A549 (cell line): ENCODE data around the gene DNMT3A. TPM values are rescaled to one million over a fixed set of nuclear protein-coding genes. Genes with fewer than 3 reads are reported as not detected.

Experiments
- ATAC-seq, 2 experiments: fragments of 200-7000 bp in 1 of 2; fragments of >200 bp in 1 of 2; cut with Nextera tagmentation in 1 of 2; cut with Tn5 transposase in 1 of 2; 3 replicates each; pipeline versions ENCODE4 v1.8.0 to v1.9.1; 2018 to 2020; ENCODE audit warnings: mild to moderate bottlenecking in 1 of 2, moderate library complexity in 1 of 2
- CTCF ChIA-PET: fragments of 300-600 bp; sonication (Branson Sonifier 250); formaldehyde crosslinking; extraction: SDS; loops from one replicate; lab custom pipeline; 2021; ENCODE audit warnings: antibody characterized with exemption, inconsistent platforms; lab: Yijun Ruan, JAX
- POLR2A ChIA-PET: fragments of 350-600 bp; formaldehyde crosslinking; extraction: SDS; loops from one replicate; lab custom pipeline; 2021; ENCODE audit warnings: antibody characterized with exemption, inconsistent platforms; lab: Yijun Ruan, JAX
- DNase-seq, 2 experiments: peaks; one replicate each; pipeline versions ENCODE4 v3.0.0 to v3.0.0-alpha.2; 2011 to 2016; ENCODE audit warnings: low read depth in 1 of 2, low spot score in 1 of 2
- FAIRE-seq: peaks from 2 replicates; lab custom pipeline; 2011; peaks lifted over from hg19 to GRCh38; lab: Jason Lieb, UNC
- H3K27ac ChIP-seq, 2 experiments: fragments of >200 bp; sonication (Bioruptor Twin); formaldehyde crosslinking; 3 replicates each; pipeline ENCODE4 v1.5.1; 2016 to 2017
- H3K4me1 ChIP-seq: fragments of >200 bp; sonication (Bioruptor Twin); formaldehyde crosslinking; 3 replicates; pipeline ENCODE4 v1.6.1; 2016
- H3K4me2 ChIP-seq: fragments of >200 bp; sonication (Bioruptor Twin); formaldehyde crosslinking; 3 replicates; pipeline ENCODE4 v1.6.1; 2016
- H3K4me3 ChIP-seq: fragments of >200 bp; sonication (Bioruptor Twin); formaldehyde crosslinking; 3 replicates; pipeline ENCODE4 v1.5.1; 2016
- H3K9me3 ChIP-seq: fragments of >200 bp; sonication (Bioruptor Twin); formaldehyde crosslinking; 3 replicates; pipeline ENCODE4 v1.6.1; 2016
- BHLHE40 ChIP-seq: IDR thresholded peaks from 2 replicates; pipeline ENCODE4 v1.6.1; 2012; ENCODE audit warnings: low read depth, low read length, inconsistent platforms
- CBX2 ChIP-seq: fragments of 200-600 bp; sonication (generic); IDR thresholded peaks from 2 replicates; pipeline ENCODE4 v1.6.1; 2016; ENCODE audit warnings: low read depth, mild to moderate bottlenecking, borderline replicate concordance
- CHD2 ChIP-seq: fragments of 150-350 bp; IDR thresholded peaks from 2 replicates; pipeline ENCODE4 v1.6.1; 2014; ENCODE audit warnings: low read length; ENCODE audit not compliant: partially characterized antibody
- CHD4 ChIP-seq: fragments of 200-600 bp; sonication (generic); IDR thresholded peaks from 2 replicates; pipeline ENCODE4 v1.6.1; 2016; ENCODE audit warnings: antibody characterized with exemption, mild to moderate bottlenecking, borderline replicate concordance
- EP300 ChIP-seq, 2 experiments: fragments of >200 bp; sonication (Bioruptor Twin); formaldehyde crosslinking; IDR thresholded peaks; 2 replicates in 1 of 2; 3 replicates in 1 of 2; pipeline ENCODE4 v1.6.1; 2016 to 2017
- GATA3 ChIP-seq: IDR thresholded peaks from 2 replicates; pipeline ENCODE4 v1.6.1; 2012; ENCODE audit warnings: borderline replicate concordance
- KDM1A ChIP-seq: fragments of 200-600 bp; sonication (generic); IDR thresholded peaks from 2 replicates; pipeline ENCODE4 v1.6.1; 2016; ENCODE audit warnings: low read depth, mild to moderate bottlenecking
- KDM5A ChIP-seq: fragments of 200-600 bp; sonication (generic); IDR thresholded peaks from 2 replicates; pipeline ENCODE4 v1.6.1; 2016; ENCODE audit warnings: antibody characterized with exemption, mild to moderate bottlenecking
- NPAS2 ChIP-seq: fragments of 250-450 bp; sonication (Bioruptor Pico); IDR thresholded peaks from 2 replicates; pipeline ENCODE4 v1.8.0; 2022; ENCODE audit warnings: mild to moderate bottlenecking, moderate library complexity, borderline replicate concordance
- POLR2AphosphoS2 ChIP-seq: conservative IDR thresholded peaks from 2 replicates; pipeline ENCODE4 v1.6.1; 2012; ENCODE audit warnings: low read length, improper control_type of control experiment, inconsistent platforms
- RAD21 ChIP-seq, 2 experiments: fragments of >200 bp in 1 of 2; sonication (Bioruptor Twin) in 1 of 2; formaldehyde crosslinking in 1 of 2; IDR thresholded peaks in 1 of 2; conservative IDR thresholded peaks in 1 of 2; 2 replicates in 1 of 2; 3 replicates in 1 of 2; pipeline ENCODE4 v1.6.1; 2012 to 2018; ENCODE audit warnings: inconsistent platforms in 1 of 2
- RCOR1 ChIP-seq: fragments of 150-350 bp; IDR thresholded peaks from 2 replicates; pipeline ENCODE4 v1.6.1; 2014; ENCODE audit warnings: antibody characterized with exemption, low read length, low read depth
- RFX5 ChIP-seq: fragments of 450-650 bp; IDR thresholded peaks from 2 replicates; pipeline ENCODE4 v1.7.1; 2014; ENCODE audit warnings: antibody characterized with exemption, mild to moderate bottlenecking, moderate library complexity
- RNF2 ChIP-seq: fragments of 200-600 bp; sonication (generic); IDR thresholded peaks from 2 replicates; pipeline ENCODE4 v1.6.1; 2016; ENCODE audit warnings: low read depth, mild to moderate bottlenecking, antibody characterized with exemption, moderate library complexity, borderline replicate concordance
- TFCP2L1 ChIP-seq: fragments of 250-450 bp; sonication (Bioruptor Pico); IDR thresholded peaks from 2 replicates; pipeline ENCODE4 v1.5.0; 2021; ENCODE audit warnings: mild to moderate bottlenecking
- TP53 ChIP-seq: fragments of 250-450 bp; sonication (Bioruptor Pico); IDR thresholded peaks from 2 replicates; pipeline ENCODE4 v1.5.0; 2021; ENCODE audit warnings: mild to moderate bottlenecking, moderate library complexity
- ZC3H11A ChIP-seq: fragments of 450-650 bp; IDR thresholded peaks from 2 replicates; pipeline ENCODE4 v1.6.1; 2014; ENCODE audit warnings: antibody characterized with exemption, mild to moderate bottlenecking
- ZFP36 ChIP-seq: fragments of 450-650 bp; IDR thresholded peaks from 2 replicates; pipeline ENCODE4 v1.6.1; 2014; ENCODE audit warnings: borderline replicate concordance; ENCODE audit not compliant: partially characterized antibody
- WGBS: methylation state at CpG from one replicate; pipeline ENCODE4 v1.1.6; 2017; ENCODE audit errors: missing lambda C conversion rate; 5-methylcytosine and 5-hydroxymethylcytosine counted together
- polyA plus RNA-seq, 4 experiments: library from polyadenylated mRNA; depleted of rRNA in 3 of 4; stranded (reverse); fragments of >200 nt; fragmentation: RNase III in 1 of 4; extraction: RNeasy Plus Mini Kit Qiagen cat#74134 plus additional on column Dnase treatment in 1 of 4; gene quantifications; 2 replicates in 3 of 4; 3 replicates in 1 of 4; pipeline ENCODE4 v1.2.3, GENCODE V29; 2011 to 2017
- TF ChIP-seq, protein P1 (sequence below): fragments of 250-450 bp; sonication (Bioruptor Pico); IDR thresholded peaks from 2 replicates; pipeline ENCODE4 v1.5.0; 2020; ENCODE audit warnings: low read depth, mild to moderate bottlenecking, moderate library complexity
- TF ChIP-seq, protein P2 (sequence below): IDR thresholded peaks from 2 replicates; pipeline ENCODE4 v1.6.1; 2012
- TF ChIP-seq, protein P3 (sequence below): IDR thresholded peaks from 2 replicates; pipeline ENCODE4 v1.6.1; 2012
- TF ChIP-seq, protein P4 (sequence below): IDR thresholded peaks from 2 replicates; pipeline ENCODE4 v1.6.1; 2012; ENCODE audit warnings: low read depth, borderline replicate concordance
- TF ChIP-seq, protein P5 (sequence below): fragments of >200 bp; sonication (Bioruptor Twin); formaldehyde crosslinking; IDR thresholded peaks from 3 replicates; pipeline ENCODE4 v1.5.1; 2016
- TF ChIP-seq, protein P6 (sequence below): fragments of 200-600 bp; sonication (generic); IDR thresholded peaks from 2 replicates; pipeline ENCODE4 v1.6.1; 2016; ENCODE audit warnings: antibody characterized with exemption, mild to moderate bottlenecking, moderate library complexity

The DNMT3A gene
- polyA plus RNA-seq, 2 of the 4 experiments (the other 2 are of a cell fraction), result 4.4 to 11.9 TPM

DNA sequence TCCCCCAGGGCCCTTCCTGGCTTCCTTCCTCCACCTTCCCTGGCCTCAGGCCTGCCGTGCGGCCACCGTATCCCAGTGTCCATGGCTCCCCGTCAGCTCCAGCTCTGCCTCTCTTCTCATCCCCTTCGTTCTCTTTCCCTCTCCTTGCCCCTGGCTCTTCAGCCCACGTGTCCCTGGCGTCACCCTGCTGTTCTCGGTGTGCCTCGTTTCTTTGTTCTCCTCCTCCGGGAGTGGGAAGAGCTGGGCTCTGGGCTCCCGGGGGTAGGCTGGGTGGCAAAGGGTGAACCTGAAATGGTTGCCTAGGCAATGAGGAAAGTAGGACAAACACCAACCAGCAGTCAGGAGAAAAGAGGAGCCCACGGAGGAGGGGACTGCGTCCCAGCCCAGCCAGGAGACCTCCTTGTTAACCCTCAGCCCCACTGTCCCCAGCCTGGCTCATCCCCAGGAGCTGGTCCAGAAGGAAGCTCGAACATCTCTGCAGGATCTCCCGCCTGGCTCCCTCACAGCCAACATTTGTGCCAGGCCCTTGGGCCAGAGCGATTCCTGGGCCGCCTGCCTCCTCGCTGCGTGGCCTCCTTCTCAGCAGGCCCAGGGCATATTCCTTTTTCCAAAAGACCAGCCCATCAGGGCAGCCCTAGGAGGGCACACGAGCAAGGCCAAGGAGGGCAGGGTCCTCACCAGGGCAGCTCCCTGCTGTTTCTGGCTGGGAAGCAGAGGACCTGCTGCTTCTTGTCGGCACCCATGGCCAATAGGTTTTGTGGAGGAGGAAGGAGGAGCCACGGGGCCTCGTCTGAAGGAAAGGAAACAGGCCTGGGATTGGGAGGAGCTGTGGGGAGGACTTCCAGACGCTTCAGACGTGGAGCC is 30.9 kb upstream of the DNMT3A start:
- FAIRE-seq (no peak), DNase-seq (no peak), ATAC-seq (no peak)
- TF ChIP-seq RNF2 (no peak), ZC3H11A (no peak), TP53 (CRISPR knock-in tag) (no peak), KDM1A (no peak), KDM5A (no peak), TFCP2L1 (CRISPR knock-in tag) (no peak), RCOR1 (no peak), NPAS2 (no peak), GATA3 (no peak), RAD21 (conservative IDR thresholded peaks at IDR 0.05 in 1 of 2, IDR thresholded peaks at IDR 0.05 in 1 of 2) (no peak)
- TF ChIP-seq, protein P1, sequence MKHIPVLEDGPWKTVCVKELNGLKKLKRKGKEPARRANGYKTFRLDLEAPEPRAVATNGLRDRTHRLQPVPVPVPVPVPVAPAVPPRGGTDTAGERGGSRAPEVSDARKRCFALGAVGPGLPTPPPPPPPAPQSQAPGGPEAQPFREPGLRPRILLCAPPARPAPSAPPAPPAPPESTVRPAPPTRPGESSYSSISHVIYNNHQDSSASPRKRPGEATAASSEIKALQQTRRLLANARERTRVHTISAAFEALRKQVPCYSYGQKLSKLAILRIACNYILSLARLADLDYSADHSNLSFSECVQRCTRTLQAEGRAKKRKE (CRISPR knock-in tag), result no peak
- peaks cover 11% of the 10 kb centered on the region for H3K4me1 ChIP-seq
- H3K27ac ChIP-seq, result no peak overlapping the region
- no peak overlapping the region for H3K4me3 ChIP-seq
- POLR2A ChIA-PET, result interaction anchor here (0.6 kb wide), 1 partner anchor 37 kb away, joined by 4 read pairs; no protein-coding TSS in a partner anchor
- no peaks in the 10 kb centered on the region for H3K9me3 ChIP-seq
- CTCF ChIA-PET, result interaction anchor here (0.7 to 7.7 kb wide), 11 partner anchors 8 to 1643 kb away, joined by 3 to 49 read pairs (median 4); partner anchors contain the start of gene DNMT3A
- H3K4me2 ChIP-seq, result no peak overlapping the region
- 88% methylated on average over 25 of the region's 25 CpGs for WGBS

DNA sequence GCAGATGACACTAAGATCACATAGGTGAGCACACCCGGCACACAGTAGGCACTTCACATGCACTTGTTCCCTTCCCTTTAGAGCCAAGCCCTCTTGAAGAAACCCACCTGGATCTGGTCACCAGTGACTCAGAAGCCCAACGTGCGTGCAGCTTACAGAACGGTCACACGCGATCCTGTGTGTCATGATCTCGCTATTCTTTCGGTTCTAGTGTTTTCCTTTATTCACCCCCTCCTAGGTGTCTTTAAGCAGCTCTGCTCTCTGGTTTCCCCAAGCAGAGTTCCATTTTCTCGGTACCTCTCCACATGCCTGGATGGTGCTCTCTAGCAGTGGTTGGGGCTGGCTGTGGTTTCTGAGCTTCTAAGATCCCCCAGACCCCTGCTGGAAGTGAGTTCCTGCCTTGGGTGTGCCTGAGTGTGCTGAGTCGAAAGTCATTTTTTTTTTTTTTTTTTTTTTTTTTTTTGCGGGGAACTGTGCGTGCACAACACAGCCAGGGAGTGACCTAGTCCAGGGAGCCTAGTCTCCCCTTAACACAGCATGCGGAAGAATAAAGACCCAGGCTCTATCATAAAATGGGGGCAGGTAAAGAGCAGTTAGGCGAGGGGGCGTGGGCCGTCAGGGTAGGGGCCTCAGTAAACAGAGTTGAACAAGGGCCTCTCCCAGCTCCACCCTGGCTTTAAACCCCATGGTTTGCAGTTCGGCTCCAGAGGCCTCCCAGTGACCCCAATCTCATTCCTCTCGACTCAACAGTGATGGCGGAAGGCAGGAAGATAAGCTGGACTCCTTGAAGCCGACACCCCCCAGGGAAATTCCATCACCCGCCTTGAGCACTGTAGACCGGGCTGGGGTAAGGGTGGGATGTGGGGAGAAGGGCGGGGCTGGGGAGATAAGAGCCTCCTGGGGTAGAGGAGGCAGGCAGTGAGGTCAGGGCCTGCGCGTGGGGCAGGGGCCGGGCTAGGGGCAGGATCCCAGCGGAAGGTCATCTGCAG is 29.8 kb upstream of the DNMT3A start:
- 89% methylated on average over 26 of the region's 27 CpGs for WGBS
- Histone ChIP-seq H3K4me1 (peaks cover 4% of the 10 kb centered on the region; the same call in 1 of the 3 replicates), H3K9me3 (no peaks in the 10 kb centered on the region), H3K4me3 (no peak overlapping the region), H3K27ac (no peak overlapping the region), H3K4me2 (no peak overlapping the region)
- FAIRE-seq (no peak), DNase-seq (no peak), ATAC-seq (no peak)
- POLR2A ChIA-PET, result interaction anchor here (0.6 kb wide), 2 partner anchors 36 to 597 kb away, joined by 3 to 4 read pairs; no protein-coding TSS in a partner anchor
- CTCF ChIA-PET, result interaction anchor here (0.5 to 7.7 kb wide), 9 partner anchors 9 to 1644 kb away, joined by 3 to 49 read pairs (median 4); partner anchors contain the start of gene DNMT3A
- TF ChIP-seq RFX5, result no peak
- TF ChIP-seq, protein P2, sequence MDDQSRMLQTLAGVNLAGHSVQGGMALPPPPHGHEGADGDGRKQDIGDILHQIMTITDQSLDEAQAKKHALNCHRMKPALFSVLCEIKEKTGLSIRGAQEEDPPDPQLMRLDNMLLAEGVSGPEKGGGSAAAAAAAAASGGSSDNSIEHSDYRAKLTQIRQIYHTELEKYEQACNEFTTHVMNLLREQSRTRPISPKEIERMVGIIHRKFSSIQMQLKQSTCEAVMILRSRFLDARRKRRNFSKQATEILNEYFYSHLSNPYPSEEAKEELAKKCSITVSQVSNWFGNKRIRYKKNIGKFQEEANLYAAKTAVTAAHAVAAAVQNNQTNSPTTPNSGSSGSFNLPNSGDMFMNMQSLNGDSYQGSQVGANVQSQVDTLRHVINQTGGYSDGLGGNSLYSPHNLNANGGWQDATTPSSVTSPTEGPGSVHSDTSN, result no peak
- TF ChIP-seq RNF2, result no peak
- TF ChIP-seq POLR2AphosphoS2, result no peak
- TF ChIP-seq CBX2, result no peak
- TF ChIP-seq, protein P3, sequence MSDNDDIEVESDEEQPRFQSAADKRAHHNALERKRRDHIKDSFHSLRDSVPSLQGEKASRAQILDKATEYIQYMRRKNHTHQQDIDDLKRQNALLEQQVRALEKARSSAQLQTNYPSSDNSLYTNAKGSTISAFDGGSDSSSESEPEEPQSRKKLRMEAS, result no peak
- TF ChIP-seq, protein P4, sequence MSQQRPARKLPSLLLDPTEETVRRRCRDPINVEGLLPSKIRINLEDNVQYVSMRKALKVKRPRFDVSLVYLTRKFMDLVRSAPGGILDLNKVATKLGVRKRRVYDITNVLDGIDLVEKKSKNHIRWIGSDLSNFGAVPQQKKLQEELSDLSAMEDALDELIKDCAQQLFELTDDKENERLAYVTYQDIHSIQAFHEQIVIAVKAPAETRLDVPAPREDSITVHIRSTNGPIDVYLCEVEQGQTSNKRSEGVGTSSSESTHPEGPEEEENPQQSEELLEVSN, result no peak
- TF ChIP-seq CHD4, result no peak
- TF ChIP-seq, protein P5, sequence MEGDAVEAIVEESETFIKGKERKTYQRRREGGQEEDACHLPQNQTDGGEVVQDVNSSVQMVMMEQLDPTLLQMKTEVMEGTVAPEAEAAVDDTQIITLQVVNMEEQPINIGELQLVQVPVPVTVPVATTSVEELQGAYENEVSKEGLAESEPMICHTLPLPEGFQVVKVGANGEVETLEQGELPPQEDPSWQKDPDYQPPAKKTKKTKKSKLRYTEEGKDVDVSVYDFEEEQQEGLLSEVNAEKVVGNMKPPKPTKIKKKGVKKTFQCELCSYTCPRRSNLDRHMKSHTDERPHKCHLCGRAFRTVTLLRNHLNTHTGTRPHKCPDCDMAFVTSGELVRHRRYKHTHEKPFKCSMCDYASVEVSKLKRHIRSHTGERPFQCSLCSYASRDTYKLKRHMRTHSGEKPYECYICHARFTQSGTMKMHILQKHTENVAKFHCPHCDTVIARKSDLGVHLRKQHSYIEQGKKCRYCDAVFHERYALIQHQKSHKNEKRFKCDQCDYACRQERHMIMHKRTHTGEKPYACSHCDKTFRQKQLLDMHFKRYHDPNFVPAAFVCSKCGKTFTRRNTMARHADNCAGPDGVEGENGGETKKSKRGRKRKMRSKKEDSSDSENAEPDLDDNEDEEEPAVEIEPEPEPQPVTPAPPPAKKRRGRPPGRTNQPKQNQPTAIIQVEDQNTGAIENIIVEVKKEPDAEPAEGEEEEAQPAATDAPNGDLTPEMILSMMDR, result no peak
- TF ChIP-seq, protein P6, sequence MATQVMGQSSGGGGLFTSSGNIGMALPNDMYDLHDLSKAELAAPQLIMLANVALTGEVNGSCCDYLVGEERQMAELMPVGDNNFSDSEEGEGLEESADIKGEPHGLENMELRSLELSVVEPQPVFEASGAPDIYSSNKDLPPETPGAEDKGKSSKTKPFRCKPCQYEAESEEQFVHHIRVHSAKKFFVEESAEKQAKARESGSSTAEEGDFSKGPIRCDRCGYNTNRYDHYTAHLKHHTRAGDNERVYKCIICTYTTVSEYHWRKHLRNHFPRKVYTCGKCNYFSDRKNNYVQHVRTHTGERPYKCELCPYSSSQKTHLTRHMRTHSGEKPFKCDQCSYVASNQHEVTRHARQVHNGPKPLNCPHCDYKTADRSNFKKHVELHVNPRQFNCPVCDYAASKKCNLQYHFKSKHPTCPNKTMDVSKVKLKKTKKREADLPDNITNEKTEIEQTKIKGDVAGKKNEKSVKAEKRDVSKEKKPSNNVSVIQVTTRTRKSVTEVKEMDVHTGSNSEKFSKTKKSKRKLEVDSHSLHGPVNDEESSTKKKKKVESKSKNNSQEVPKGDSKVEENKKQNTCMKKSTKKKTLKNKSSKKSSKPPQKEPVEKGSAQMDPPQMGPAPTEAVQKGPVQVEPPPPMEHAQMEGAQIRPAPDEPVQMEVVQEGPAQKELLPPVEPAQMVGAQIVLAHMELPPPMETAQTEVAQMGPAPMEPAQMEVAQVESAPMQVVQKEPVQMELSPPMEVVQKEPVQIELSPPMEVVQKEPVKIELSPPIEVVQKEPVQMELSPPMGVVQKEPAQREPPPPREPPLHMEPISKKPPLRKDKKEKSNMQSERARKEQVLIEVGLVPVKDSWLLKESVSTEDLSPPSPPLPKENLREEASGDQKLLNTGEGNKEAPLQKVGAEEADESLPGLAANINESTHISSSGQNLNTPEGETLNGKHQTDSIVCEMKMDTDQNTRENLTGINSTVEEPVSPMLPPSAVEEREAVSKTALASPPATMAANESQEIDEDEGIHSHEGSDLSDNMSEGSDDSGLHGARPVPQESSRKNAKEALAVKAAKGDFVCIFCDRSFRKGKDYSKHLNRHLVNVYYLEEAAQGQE, result no peak
- no peak for TF ChIP-seq EP300 (IDR thresholded peaks at IDR 0.05)
- TF ChIP-seq BHLHE40, result no peak
- no peak for TF ChIP-seq ZFP36
- TF ChIP-seq CHD2, result no peak
- no peak for TF ChIP-seq KDM1A
